AG09319 (cell line): Measurements from ENCODE around the gene ZNF583.

Source experiments
- DNase-seq: peaks from one replicate; pipeline ENCODE4 v3.0.0-alpha.2; 2010; ENCODE audit warnings: low read depth; ENCODE audit errors: extremely low read depth
- TF ChIP-seq, protein P1 (sequence below): IDR thresholded peaks from 2 replicates; pipeline ENCODE4 v1.5.1; 2011; ENCODE audit warnings: low read depth, mild to moderate bottlenecking, inconsistent platforms, low read length, moderate library complexity

ZNF583 gene

DNA sequence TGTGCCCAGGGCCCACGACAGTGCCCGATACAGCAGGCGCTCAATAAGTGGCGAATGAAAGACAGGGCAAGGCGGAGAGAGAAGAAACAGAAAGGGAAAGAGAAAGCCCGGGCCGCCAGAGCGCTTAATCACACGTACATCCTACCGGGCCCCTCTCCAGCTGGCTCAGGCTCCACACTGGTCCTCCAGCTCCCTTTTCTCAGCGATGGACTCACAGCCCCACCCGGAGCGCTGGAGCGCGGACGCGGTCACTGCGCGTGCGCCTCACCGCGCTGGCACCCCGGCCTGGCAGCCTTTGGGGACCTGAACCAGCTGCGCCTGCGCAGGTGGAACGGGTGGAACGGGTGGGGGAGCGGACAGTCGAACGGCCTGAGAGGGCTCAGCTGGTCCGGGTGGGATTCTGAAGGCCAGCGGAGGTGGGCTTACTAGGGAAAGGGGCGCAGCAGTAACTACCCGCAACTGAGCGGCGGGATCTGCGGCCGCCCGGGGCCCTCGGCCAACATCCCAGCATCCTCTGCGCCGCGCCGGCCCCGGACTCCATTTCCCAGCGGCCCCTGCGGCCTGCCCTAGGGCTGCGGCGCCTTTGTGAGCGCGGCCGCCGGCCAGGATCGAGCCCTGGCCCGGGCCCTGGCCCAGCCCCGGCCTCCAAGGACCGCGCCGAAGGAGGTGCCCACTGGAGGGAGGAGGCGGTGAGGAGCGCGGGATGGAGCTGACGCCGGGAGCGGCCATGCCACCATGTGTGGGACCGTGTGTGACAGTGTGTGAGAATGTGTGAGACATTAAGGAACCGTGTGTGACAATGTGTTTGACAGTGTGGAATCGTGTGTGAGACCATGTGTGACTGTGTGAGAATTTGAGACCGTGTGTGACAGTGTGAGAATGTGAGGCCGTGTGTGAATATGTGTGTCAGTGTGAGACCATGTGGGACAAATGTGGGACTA is at the start of gene ZNF583:
TSS of gene ZNF583 (plus strand) at position 569 of the 941 bp plus-strand sequence. CDS start 2,783 bp downstream, outside the sequence.
- TF ChIP-seq, protein P1, sequence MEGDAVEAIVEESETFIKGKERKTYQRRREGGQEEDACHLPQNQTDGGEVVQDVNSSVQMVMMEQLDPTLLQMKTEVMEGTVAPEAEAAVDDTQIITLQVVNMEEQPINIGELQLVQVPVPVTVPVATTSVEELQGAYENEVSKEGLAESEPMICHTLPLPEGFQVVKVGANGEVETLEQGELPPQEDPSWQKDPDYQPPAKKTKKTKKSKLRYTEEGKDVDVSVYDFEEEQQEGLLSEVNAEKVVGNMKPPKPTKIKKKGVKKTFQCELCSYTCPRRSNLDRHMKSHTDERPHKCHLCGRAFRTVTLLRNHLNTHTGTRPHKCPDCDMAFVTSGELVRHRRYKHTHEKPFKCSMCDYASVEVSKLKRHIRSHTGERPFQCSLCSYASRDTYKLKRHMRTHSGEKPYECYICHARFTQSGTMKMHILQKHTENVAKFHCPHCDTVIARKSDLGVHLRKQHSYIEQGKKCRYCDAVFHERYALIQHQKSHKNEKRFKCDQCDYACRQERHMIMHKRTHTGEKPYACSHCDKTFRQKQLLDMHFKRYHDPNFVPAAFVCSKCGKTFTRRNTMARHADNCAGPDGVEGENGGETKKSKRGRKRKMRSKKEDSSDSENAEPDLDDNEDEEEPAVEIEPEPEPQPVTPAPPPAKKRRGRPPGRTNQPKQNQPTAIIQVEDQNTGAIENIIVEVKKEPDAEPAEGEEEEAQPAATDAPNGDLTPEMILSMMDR = no peak
- peak; percentile 94 for DNase-seq

DNA sequence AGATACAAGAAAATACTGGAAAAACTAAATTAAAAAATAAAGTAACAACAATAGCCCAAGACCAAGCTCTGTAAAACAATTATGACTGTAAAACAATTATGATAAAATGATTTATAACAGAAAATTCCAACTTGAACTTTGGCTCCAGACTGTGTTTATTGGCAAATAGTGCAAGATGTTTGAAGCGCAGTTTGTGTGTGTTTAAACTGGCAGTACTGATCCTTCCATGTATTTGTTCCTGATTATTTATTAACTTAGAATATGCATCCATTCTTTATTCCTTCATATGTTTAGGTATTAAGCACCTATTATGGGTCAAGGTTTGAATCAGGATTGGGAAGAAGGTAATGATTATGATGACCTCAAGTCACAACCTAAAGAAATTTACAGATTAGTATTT is 48.6 kb upstream of the ZNF583 start:
- TF ChIP-seq, protein P1 = no peak
- DNase-seq = no peak

DNA sequence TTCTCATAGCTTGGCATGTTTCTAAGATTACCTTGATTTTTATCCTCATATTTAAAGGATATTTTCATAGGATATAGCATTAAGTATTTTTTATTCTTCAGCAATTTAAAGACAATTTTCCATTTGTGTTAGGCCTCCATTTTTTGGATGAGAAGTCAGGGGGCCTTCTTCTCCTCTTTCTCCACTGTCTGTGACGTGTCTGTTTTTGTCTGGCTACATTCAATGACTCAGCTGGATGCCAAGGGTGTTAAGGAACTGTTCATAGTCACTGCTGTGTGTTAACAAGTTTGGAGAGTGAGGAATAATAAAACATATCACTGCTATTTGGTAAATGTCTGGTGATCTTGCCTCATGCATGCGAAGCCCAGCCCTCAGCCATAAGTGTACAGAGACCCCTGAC is 47.2 kb upstream of the ZNF583 start:
- TF ChIP-seq, protein P1 = no peak
- DNase-seq = no peak

DNA sequence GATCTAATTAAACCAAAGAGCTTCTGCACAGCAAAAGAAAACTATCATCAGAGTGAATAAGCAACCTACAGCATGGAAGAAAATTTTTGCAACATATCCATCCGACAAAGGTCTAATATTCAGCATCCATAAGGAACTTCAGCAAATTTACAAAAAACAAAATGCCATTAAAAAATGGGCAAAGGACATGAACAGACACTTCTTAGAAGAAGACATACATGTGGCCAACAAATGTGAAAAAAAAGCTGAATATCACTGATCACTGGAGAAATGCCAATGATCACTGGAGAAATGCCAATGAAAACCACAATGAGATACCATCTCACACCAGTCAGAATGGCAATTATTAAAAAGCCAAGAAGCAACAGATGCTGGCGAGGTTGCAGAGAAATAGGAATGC is 43.3 kb upstream of the ZNF583 start:
- TF ChIP-seq, protein P1 = no peak
- no peak for DNase-seq

DNA sequence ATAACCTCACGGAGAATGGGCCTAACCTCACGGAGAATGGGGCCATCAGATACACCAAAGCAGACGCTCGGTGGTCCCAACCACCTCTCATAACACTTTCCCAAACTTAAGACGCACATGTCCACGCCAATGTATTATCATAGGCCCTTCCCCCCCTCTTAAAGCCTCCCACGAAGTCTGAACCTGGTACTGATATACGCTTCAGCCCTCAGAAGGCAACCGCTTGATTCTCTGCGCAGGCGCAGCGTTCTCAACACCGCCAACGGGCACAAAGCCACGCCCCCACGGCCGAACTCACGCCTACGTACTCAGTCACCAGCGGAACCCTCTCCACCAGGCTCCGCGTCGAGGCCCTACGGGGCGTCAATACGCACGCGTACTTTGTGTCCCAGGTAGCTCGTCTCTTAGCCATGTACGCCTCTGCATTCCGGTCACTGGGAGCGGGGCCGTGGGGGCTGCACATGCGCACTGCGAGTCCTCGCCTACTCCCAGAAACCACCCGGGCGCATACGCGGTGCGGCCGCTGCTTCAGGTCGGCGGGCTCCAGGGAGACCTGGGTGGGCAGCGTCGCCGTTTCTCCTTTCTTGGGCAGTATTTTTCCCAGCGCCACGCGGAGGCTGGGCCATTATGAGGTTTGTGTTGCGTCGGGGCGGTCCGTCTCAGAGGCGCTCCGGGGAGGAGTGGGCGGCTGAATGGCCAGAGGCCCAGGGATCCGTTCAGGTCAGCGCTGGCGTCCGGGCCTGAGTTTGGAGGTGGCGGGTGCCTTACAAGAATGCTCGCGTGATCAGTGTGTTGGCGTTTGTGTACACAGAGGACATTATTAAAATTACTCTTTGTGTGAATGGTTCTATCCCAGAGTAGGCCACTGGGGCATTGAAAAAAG is 36.1 kb upstream of the ZNF583 start:
- TF ChIP-seq, protein P1 = no peak
- DNase-seq = peak; percentile 78

DNA sequence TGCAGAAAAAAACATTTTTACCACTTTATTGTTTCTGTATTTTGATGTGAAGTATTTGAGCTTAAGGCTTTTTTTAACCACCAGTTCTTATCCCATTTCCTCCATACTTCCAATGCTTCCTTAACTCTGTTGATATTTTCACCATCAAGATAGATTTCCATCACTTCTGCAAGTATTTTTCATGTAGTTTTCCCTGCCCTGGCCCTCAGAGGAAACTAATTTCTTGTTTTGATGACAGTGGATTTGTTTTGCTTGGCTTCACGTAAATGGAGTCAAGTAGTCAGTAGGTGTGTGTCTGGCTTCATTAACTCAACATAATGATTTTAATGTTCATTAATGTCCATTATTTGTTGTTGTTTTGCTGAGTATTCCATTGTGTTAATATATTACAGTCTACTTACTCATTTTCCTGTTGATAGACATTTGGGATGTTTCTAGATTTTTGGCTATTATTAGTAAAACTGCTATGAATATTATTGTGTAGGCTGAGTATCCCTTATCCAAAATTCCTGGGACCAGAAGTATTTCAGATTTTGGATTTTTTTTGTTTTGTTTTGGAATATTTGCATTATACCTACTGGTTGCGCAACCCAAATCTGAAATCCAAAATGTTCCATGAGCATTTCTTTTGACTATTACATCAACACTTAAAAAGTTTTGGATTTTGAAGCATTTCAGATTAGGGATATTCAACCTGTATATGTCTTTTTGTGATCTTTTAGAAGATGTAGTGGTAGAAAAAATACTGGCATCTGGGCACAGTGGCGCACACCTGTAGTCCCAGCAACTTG is 34.1 kb upstream of the ZNF583 start:
- TF ChIP-seq, protein P1 = no peak
- no peak for DNase-seq
